WTC11 (cell line): Measurements from ENCODE around the gene PAPOLA. TPM values are rescaled to one million over a fixed set of nuclear protein-coding genes. Genes with fewer than 3 reads are reported as not detected.

Experiments used
- ATAC-seq: fragments of 200-7000 bp; cut with Tn5 transposase; 2 replicates; pipeline ENCODE4 v1.10.0; 2021; ENCODE audit warnings: mild to moderate bottlenecking, moderate library complexity
- CTCF ChIA-PET: fragments of 300-600 bp; sonication (Branson Sonifier 250); formaldehyde crosslinking; loops from one replicate; lab custom pipeline; 2021; ENCODE audit warnings: antibody characterized with exemption; lab: Charles Lee
- POLR2A ChIA-PET: fragments of 350-600 bp; sonication (Branson Sonifier 250); formaldehyde crosslinking; loops from one replicate; lab custom pipeline; 2021; ENCODE audit warnings: antibody characterized with exemption; lab: Charles Lee
- DNase-seq: peaks from one replicate; pipeline ENCODE4 v3.0.0; 2021; ENCODE audit warnings: low spot score
- H3K27ac Mint-ChIP-seq: 2 replicates; pipeline ENCODE4 v1.8.0; 2021; ENCODE audit warnings: mixed read lengths
- H3K27me3 Mint-ChIP-seq: 2 replicates; pipeline ENCODE4 v1.8.0; 2021; ENCODE audit warnings: low read depth, mild to moderate bottlenecking, moderate library complexity, mixed read lengths
- H3K36me3 Mint-ChIP-seq: 2 replicates; pipeline ENCODE4 v1.8.0; 2021; ENCODE audit warnings: mixed read lengths
- H3K4me1 Mint-ChIP-seq: 2 replicates; pipeline ENCODE4 v1.8.0; 2022; ENCODE audit warnings: mixed read lengths
- H3K4me3 Mint-ChIP-seq: 2 replicates; pipeline ENCODE4 v1.8.0; 2021; ENCODE audit warnings: mild to moderate bottlenecking, moderate library complexity, mixed read lengths
- H3K9me3 Mint-ChIP-seq: 2 replicates; pipeline ENCODE4 v1.8.0; 2021; ENCODE audit warnings: mixed read lengths
- E2F1 ChIP-seq: sonication (generic); formaldehyde crosslinking; IDR thresholded peaks from 2 replicates; pipeline ENCODE4 v1.8.0; 2022; ENCODE audit warnings: mild to moderate bottlenecking, missing genetic modification reagents
- E2F5 ChIP-seq: sonication (generic); formaldehyde crosslinking; IDR thresholded peaks from 2 replicates; pipeline ENCODE4 v1.8.1; 2022; ENCODE audit warnings: mild to moderate bottlenecking, moderate library complexity, missing genetic modification reagents
- GABPB1 ChIP-seq: sonication (generic); formaldehyde crosslinking; IDR thresholded peaks from 2 replicates; pipeline ENCODE4 v1.8.1; 2023; ENCODE audit warnings: mild to moderate bottlenecking, missing genetic modification reagents
- GRHL2 ChIP-seq: fragments of 250-450 bp; sonication (Bioruptor Pico); IDR thresholded peaks from 2 replicates; pipeline ENCODE4 v1.8.0; 2022; ENCODE audit warnings: mild to moderate bottlenecking, moderate library complexity; ENCODE audit not compliant: insufficient replicate concordance, severe bottlenecking
- GTF2I ChIP-seq: fragments of 250-450 bp; sonication (Bioruptor Pico); conservative IDR thresholded peaks from 2 replicates; pipeline ENCODE4 v1.4.0; 2021; ENCODE audit warnings: mild to moderate bottlenecking
- JAZF1 ChIP-seq: fragments of 250-450 bp; sonication (Bioruptor Pico); IDR thresholded peaks from 2 replicates; pipeline ENCODE4 v1.9.0; 2021; ENCODE audit warnings: moderate library complexity, mild to moderate bottlenecking, inconsistent platforms
- JUN ChIP-seq: sonication (generic); formaldehyde crosslinking; IDR thresholded peaks from 2 replicates; pipeline ENCODE4 v1.8.0; 2023; ENCODE audit warnings: mild to moderate bottlenecking, missing genetic modification reagents
- MYBL2 ChIP-seq: sonication (generic); formaldehyde crosslinking; IDR thresholded peaks from 2 replicates; pipeline ENCODE4 v1.8.1; 2023; ENCODE audit warnings: mild to moderate bottlenecking, moderate library complexity, missing genetic modification reagents
- NFE2L1 ChIP-seq: sonication (generic); formaldehyde crosslinking; IDR thresholded peaks from 2 replicates; pipeline ENCODE4 v1.8.1; 2023; ENCODE audit warnings: missing genetic modification reagents
- RELA ChIP-seq: sonication (generic); formaldehyde crosslinking; IDR thresholded peaks from 2 replicates; pipeline ENCODE4 v1.8.1; 2022; ENCODE audit warnings: missing genetic modification reagents, mild to moderate bottlenecking, borderline replicate concordance
- RORB ChIP-seq: fragments of 250-450 bp; sonication (Bioruptor Pico); IDR thresholded peaks from 2 replicates; pipeline ENCODE4 v1.9.0; 2021; ENCODE audit warnings: mild to moderate bottlenecking
- SMAD3 ChIP-seq: sonication (generic); formaldehyde crosslinking; IDR thresholded peaks from 2 replicates; pipeline ENCODE4 v1.8.0; 2022; ENCODE audit warnings: missing genetic modification reagents, mild to moderate bottlenecking, borderline replicate concordance
- ZNF423 ChIP-seq: fragments of 250-450 bp; sonication (Bioruptor Pico); IDR thresholded peaks from 2 replicates; pipeline ENCODE4 v2.1.2; 2022; ENCODE audit warnings: mild to moderate bottlenecking, moderate library complexity
- ZNF532 ChIP-seq: fragments of 250-450 bp; sonication (Bioruptor Pico); IDR thresholded peaks from 2 replicates; pipeline ENCODE4 v1.9.0; 2021; ENCODE audit warnings: mild to moderate bottlenecking, borderline replicate concordance
- total RNA-seq: library from RNA; stranded (reverse); gene quantifications from 3 replicates; pipeline ENCODE4 v1.2.3, GENCODE V29; 2021
- TF ChIP-seq, protein P1 (sequence below): sonication (generic); formaldehyde crosslinking; conservative IDR thresholded peaks from 2 replicates; pipeline ENCODE4 v1.8.1; 2022; ENCODE audit warnings: mild to moderate bottlenecking, missing genetic modification reagents
- TF ChIP-seq, protein P2 (sequence below): sonication (generic); formaldehyde crosslinking; IDR thresholded peaks from 2 replicates; pipeline ENCODE4 v1.8.0; 2023; ENCODE audit warnings: mild to moderate bottlenecking, missing genetic modification reagents
- TF ChIP-seq, protein P3 (sequence below): sonication (generic); formaldehyde crosslinking; IDR thresholded peaks from 2 replicates; pipeline ENCODE4 v1.8.1; 2023; ENCODE audit warnings: mild to moderate bottlenecking, missing genetic modification reagents, borderline replicate concordance

PAPOLA gene
- total RNA-seq, 1 experiment from 2014 or later = 210 TPM

DNA sequence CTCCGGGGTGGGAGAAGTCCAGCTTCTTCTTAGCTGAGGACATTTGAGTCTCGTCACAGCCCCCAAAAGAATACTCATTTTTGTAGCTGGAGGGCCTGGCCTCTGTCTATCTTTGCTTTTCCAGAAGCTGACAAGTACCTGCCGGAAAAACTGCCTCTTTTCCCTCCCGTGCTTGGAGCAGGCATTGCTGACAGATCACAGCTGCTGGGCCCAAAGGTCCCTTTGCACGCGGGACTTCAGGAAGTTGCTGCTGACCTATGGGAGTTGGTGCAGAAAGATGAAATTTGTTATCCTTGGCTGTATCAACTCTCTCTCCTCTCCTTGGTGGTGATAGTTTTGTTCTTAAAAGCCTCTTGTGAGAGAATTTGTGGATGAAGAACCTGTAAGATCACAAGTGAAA, 92.8 kb downstream of the PAPOLA start:
- H3K36me3 Mint-ChIP-seq = no peaks in the 10 kb centered on the region
- no peak for TF ChIP-seq E2F1
- no peak for TF ChIP-seq NFE2L1 (CRISPR knock-in tag)
- no peak for TF ChIP-seq JAZF1 (CRISPR knock-in tag)
- no peak for TF ChIP-seq JUN (CRISPR knock-in tag)
- TF ChIP-seq, protein P1, sequence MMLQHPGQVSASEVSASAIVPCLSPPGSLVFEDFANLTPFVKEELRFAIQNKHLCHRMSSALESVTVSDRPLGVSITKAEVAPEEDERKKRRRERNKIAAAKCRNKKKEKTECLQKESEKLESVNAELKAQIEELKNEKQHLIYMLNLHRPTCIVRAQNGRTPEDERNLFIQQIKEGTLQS (CRISPR knock-in tag) = no peak
- no peak for TF ChIP-seq GTF2I (CRISPR knock-in tag)
- no peak for TF ChIP-seq SMAD3
- TF ChIP-seq E2F5 = no peak
- no peak for TF ChIP-seq ZNF423 (CRISPR knock-in tag)
- no peak for TF ChIP-seq RELA (CRISPR knock-in tag)
- no peak for TF ChIP-seq GABPB1 (CRISPR knock-in tag)
- H3K4me3 Mint-ChIP-seq = no peak overlapping the region
- H3K27me3 Mint-ChIP-seq = peaks cover 20% of the 10 kb centered on the region
- CTCF ChIA-PET = interaction anchor here (1.3 kb wide), 1 partner anchor 145 kb away, joined by 3 read pairs; no protein-coding TSS in a partner anchor
- no peak for ATAC-seq
- DNase-seq = no peak
- no peaks in the 10 kb centered on the region for H3K9me3 Mint-ChIP-seq
- no peak overlapping the region for H3K27ac Mint-ChIP-seq
- POLR2A ChIA-PET = no interaction called here
- H3K4me1 Mint-ChIP-seq = peaks cover 23% of the 10 kb centered on the region

DNA sequence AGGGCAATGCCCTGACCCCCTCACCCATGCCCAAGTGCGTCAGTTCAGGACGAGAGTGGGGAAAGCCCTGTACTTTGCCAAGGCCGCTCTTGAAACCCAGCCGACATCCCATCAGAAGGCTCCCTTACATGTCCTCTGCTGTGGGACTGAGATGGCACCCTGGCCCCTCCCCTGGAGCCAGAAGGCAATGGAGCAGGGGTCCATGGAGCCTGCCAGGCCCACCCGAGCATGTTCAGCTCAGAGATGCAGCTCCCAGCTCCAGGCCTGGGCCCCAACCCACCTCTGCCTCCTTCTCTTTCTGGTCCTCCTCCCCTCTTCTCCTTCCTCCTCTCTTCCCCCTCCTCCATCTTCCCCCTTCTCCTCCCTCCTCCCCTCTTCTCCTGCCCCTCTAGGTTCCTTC, 95.5 kb downstream of the PAPOLA start:
- H3K4me3 Mint-ChIP-seq = no peak overlapping the region
- CTCF ChIA-PET = no interaction called here
- peaks cover 11% of the 10 kb centered on the region for H3K9me3 Mint-ChIP-seq
- POLR2A ChIA-PET = no interaction called here
- TF ChIP-seq RORB = no peak
- no peak for TF ChIP-seq GRHL2 (CRISPR knock-in tag)
- no peak overlapping the region for H3K27ac Mint-ChIP-seq
- H3K4me1 Mint-ChIP-seq = peaks cover 9% of the 10 kb centered on the region
- no peak for DNase-seq
- no peaks in the 10 kb centered on the region for H3K36me3 Mint-ChIP-seq
- ATAC-seq = no peak
- H3K27me3 Mint-ChIP-seq = peaks cover 13% of the 10 kb centered on the region

- POLR2A ChIA-PET = no interaction called here
- Mint-ChIP-seq H3K36me3 (no peaks in the 10 kb centered on the region), H3K27me3 (peaks cover 6% of the 10 kb centered on the region), H3K9me3 (peaks cover 11% of the 10 kb centered on the region), H3K4me1 (peaks cover 2% of the 10 kb centered on the region; the same call in 1 of the 2 replicates), H3K27ac (no peak overlapping the region), H3K4me3 (no peak overlapping the region)
- no peak for ATAC-seq
- no peak for DNase-seq
- CTCF ChIA-PET = interaction anchor here (0.6 kb wide), 1 partner anchor 142 kb away, joined by 4 read pairs; no protein-coding TSS in a partner anchor
- TF ChIP-seq, protein P2, sequence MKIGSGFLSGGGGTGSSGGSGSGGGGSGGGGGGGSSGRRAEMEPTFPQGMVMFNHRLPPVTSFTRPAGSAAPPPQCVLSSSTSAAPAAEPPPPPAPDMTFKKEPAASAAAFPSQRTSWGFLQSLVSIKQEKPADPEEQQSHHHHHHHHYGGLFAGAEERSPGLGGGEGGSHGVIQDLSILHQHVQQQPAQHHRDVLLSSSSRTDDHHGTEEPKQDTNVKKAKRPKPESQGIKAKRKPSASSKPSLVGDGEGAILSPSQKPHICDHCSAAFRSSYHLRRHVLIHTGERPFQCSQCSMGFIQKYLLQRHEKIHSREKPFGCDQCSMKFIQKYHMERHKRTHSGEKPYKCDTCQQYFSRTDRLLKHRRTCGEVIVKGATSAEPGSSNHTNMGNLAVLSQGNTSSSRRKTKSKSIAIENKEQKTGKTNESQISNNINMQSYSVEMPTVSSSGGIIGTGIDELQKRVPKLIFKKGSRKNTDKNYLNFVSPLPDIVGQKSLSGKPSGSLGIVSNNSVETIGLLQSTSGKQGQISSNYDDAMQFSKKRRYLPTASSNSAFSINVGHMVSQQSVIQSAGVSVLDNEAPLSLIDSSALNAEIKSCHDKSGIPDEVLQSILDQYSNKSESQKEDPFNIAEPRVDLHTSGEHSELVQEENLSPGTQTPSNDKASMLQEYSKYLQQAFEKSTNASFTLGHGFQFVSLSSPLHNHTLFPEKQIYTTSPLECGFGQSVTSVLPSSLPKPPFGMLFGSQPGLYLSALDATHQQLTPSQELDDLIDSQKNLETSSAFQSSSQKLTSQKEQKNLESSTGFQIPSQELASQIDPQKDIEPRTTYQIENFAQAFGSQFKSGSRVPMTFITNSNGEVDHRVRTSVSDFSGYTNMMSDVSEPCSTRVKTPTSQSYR (CRISPR knock-in tag) = no peak
- TF ChIP-seq ZNF532 (CRISPR knock-in tag) (no peak), MYBL2 (CRISPR knock-in tag) (no peak), E2F5 (no peak)
- TF ChIP-seq, protein P3, sequence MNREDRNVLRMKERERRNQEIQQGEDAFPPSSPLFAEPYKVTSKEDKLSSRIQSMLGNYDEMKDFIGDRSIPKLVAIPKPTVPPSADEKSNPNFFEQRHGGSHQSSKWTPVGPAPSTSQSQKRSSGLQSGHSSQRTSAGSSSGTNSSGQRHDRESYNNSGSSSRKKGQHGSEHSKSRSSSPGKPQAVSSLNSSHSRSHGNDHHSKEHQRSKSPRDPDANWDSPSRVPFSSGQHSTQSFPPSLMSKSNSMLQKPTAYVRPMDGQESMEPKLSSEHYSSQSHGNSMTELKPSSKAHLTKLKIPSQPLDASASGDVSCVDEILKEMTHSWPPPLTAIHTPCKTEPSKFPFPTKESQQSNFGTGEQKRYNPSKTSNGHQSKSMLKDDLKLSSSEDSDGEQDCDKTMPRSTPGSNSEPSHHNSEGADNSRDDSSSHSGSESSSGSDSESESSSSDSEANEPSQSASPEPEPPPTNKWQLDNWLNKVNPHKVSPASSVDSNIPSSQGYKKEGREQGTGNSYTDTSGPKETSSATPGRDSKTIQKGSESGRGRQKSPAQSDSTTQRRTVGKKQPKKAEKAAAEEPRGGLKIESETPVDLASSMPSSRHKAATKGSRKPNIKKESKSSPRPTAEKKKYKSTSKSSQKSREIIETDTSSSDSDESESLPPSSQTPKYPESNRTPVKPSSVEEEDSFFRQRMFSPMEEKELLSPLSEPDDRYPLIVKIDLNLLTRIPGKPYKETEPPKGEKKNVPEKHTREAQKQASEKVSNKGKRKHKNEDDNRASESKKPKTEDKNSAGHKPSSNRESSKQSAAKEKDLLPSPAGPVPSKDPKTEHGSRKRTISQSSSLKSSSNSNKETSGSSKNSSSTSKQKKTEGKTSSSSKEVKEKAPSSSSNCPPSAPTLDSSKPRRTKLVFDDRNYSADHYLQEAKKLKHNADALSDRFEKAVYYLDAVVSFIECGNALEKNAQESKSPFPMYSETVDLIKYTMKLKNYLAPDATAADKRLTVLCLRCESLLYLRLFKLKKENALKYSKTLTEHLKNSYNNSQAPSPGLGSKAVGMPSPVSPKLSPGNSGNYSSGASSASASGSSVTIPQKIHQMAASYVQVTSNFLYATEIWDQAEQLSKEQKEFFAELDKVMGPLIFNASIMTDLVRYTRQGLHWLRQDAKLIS (CRISPR knock-in tag) = no peak
- TF ChIP-seq, protein P1 (CRISPR knock-in tag) = no peak
Observed at GRCh38 chr14:96598332-96598928, 96.2 kb downstream of the PAPOLA start.
